K562 (cell line): Measurements from ENCODE around the gene PARD3. TPM values are rescaled to one million over a fixed set of nuclear protein-coding genes. Genes with fewer than 3 reads are reported as not detected.

Source experiments
- ATAC-seq: fragments of 200-7000 bp; cut with Tn5 transposase; 3 replicates; pipeline ENCODE4 v1.9.1; 2020; ENCODE audit warnings: moderate library complexity
- BruUV-seq: library from RNA; stranded (reverse); fragments of 400-500 nt; replicated peaks from 2 replicates; lab custom pipeline; 2021; lab: Mats Ljungman, UMichigan
- CTCF ChIA-PET: fragments of 300-600 bp; formaldehyde crosslinking; extraction: SDS; loops from one replicate; lab custom pipeline; 2021; ENCODE audit warnings: low intra/inter-chr PET ratio; lab: Yijun Ruan, JAX
- POLR2A ChIA-PET: fragments of 300-600, 350-650 bp; sonication (Branson Sonifier 250); formaldehyde crosslinking; extraction: SDS; loops from one replicate; lab custom pipeline; 2021; ENCODE audit warnings: antibody characterized with exemption, inconsistent platforms; lab: Yijun Ruan, JAX
- DNase-seq, 4 experiments: peaks; one replicate each; pipeline versions ENCODE4 v3.0.0 to v3.0.0-alpha.2; 2011 to 2018; ENCODE audit warnings: low spot score in 3 of 4, mixed read lengths in 3 of 4; ENCODE audit errors: extremely low read depth in 1 of 4
- FAIRE-seq: peaks from 2 replicates; lab custom pipeline; 2011; peaks lifted over from hg19 to GRCh38; lab: Jason Lieb, UNC
- H2AFZ ChIP-seq: 2 replicates; pipeline ENCODE4 v1.6.0; 2011; ENCODE audit warnings: low read depth, low read length, control low read depth, inconsistent platforms
- H3K27ac ChIP-seq: fragments of 200-600 bp; 3 replicates; pipeline ENCODE4 v1.8.0; 2011; ENCODE audit warnings: low read depth, mild to moderate bottlenecking, control low read depth, inconsistent platforms, low read length, moderate library complexity, mixed read lengths; ENCODE audit errors: extremely low read depth
- H3K27me3 ChIP-seq, 2 experiments: fragments of 300-600 bp in 1 of 2; 2 replicates in 1 of 2; 3 replicates in 1 of 2; pipeline versions ENCODE4 v1.6.0 to v1.8.0; 2011; ENCODE audit warnings: inconsistent platforms in 2 of 2, low read length in 2 of 2, mild to moderate bottlenecking in 1 of 2, mixed read lengths in 1 of 2, moderate library complexity in 1 of 2; ENCODE audit not compliant: control insufficient read depth in 2 of 2, insufficient read depth in 2 of 2
- H3K36me3 ChIP-seq: fragments of 300-600 bp; 3 replicates; pipeline ENCODE4 v1.8.0; 2011; ENCODE audit warnings: mild to moderate bottlenecking, low read length, inconsistent platforms; ENCODE audit not compliant: control insufficient read depth, insufficient read depth
- H3K4me1 ChIP-seq, 2 experiments: fragments of 200-600 bp in 1 of 2; replicated peaks in 1 of 2; 2 replicates in 1 of 2; 3 replicates in 1 of 2; pipeline versions ENCODE4 v1.5.1 to v1.8.0; 2011; ENCODE audit warnings: inconsistent platforms in 2 of 2, low read length in 2 of 2, mild to moderate bottlenecking in 1 of 2, mixed read lengths in 1 of 2, moderate library complexity in 1 of 2; ENCODE audit not compliant: control insufficient read depth in 2 of 2, insufficient read depth in 2 of 2
- H3K4me2 ChIP-seq: 2 replicates; pipeline ENCODE4 v1.6.1; 2011; ENCODE audit warnings: low read length, control low read depth, inconsistent platforms, mixed read lengths; ENCODE audit not compliant: insufficient read depth
- H3K4me3 ChIP-seq: fragments of 200-600 bp; sonication (generic), shearing (Covaris generic); 2 replicates; pipeline ENCODE4 v1.5.1; 2016; ENCODE audit warnings: control low read depth, inconsistent platforms
- H3K79me2 ChIP-seq: fragments of 200-600 bp; 3 replicates; pipeline ENCODE4 v1.8.0; 2011; ENCODE audit warnings: low read length, inconsistent platforms; ENCODE audit not compliant: control insufficient read depth, insufficient read depth
- H3K9ac ChIP-seq, 2 experiments: 2 replicates each; pipeline versions ENCODE4 v1.6.0 to v1.6.1; 2011; ENCODE audit warnings: low read depth in 2 of 2, low read length in 2 of 2, control low read depth in 1 of 2, inconsistent platforms in 1 of 2, mild to moderate bottlenecking in 1 of 2, mixed read lengths in 1 of 2; ENCODE audit not compliant: insufficient read depth in 1 of 2
- H3K9me1 ChIP-seq: one replicate; pipeline ENCODE4 v1.6.0; 2011; ENCODE audit warnings: inconsistent platforms, mild to moderate bottlenecking, low read length, moderate library complexity; ENCODE audit not compliant: control insufficient read depth, insufficient read depth
- H3K9me3 ChIP-seq: replicated peaks from 2 replicates; pipeline ENCODE4 v1.5.1; 2011; ENCODE audit warnings: low read depth, low read length, inconsistent platforms; ENCODE audit not compliant: control insufficient read depth, insufficient read depth
- H4K20me1 ChIP-seq: replicated peaks from 2 replicates; pipeline ENCODE4 v1.6.1; 2011; ENCODE audit warnings: low read length, inconsistent platforms, mixed read lengths; ENCODE audit not compliant: control insufficient read depth, insufficient read depth
- BACH1 ChIP-seq: fragments of 200-800 bp; sonication (Bioruptor generic); IDR thresholded peaks from 2 replicates; pipeline ENCODE4 v1.6.1; 2016; ENCODE audit warnings: missing genetic modification characterization, missing compliant biosample characterization
- HNRNPK ChIP-seq: fragments of 200-400 bp; formaldehyde crosslinking; IDR thresholded peaks from one replicate; pipeline ENCODE4 v1.6.1; 2018; ENCODE audit warnings: mild to moderate bottlenecking, low read depth, low read length; ENCODE audit not compliant: poor library complexity, severe bottlenecking
- KLF1 ChIP-seq: fragments of 450-650 bp; IDR thresholded peaks from 2 replicates; pipeline ENCODE4 v1.6.1; 2016; ENCODE audit warnings: missing genetic modification characterization, missing compliant biosample characterization
- MEIS2 ChIP-seq: fragments of 450-650 bp; IDR thresholded peaks from 2 replicates; pipeline ENCODE4 v1.6.1; 2014; ENCODE audit warnings: mild to moderate bottlenecking; ENCODE audit not compliant: partially characterized antibody
- whole genome bisulfite sequencing: fragments of 100-300 bp; shearing (Covaris generic); methylation state at CpG from one replicate; pipeline ENCODE4 v1.1.6; 2016; ENCODE audit warnings: low coverage, mixed read lengths; ENCODE audit not compliant: insufficient coverage; ENCODE audit errors: missing lambda C conversion rate; 5-methylcytosine and 5-hydroxymethylcytosine counted together
- in situ Hi-C: fragments of 300-500 bp; cut with MboI; formaldehyde crosslinking; loops from 4 replicates; pipeline ENCODE4 v1.15.0; 2018; ENCODE audit warnings: inconsistent platforms, mixed read lengths
- intact Hi-C: fragments of 100-400 bp; cut with micrococcal nuclease; formaldehyde crosslinking; loops from 2 replicates; pipeline ENCODE4 v1.14.2; 2022
- polyA plus RNA-seq, 8 experiments: library from polyadenylated mRNA; depleted of rRNA in 4 of 8; stranded (reverse) in 5 of 8; unstranded in 3 of 8; fragments of >200 nt; fragmentation: Nextera tagmentation in 2 of 8; fragmentation: Illumina TruSeq in 1 of 8; extraction: Ambion mirVana in 2 of 8; extraction: Trizol in 1 of 8; gene quantifications; 2 replicates each; pipeline versions ENCODE4 v1.2.1 to v1.2.3, GENCODE V29; 2011 to 2014; ENCODE audit warnings: inconsistent platforms in 1 of 8, missing spikeins in 1 of 8
- total RNA-seq, 7 experiments: library from RNA; depleted of rRNA in 6 of 7; stranded (reverse); fragments of >200 nt in 6 of 7; fragmentation: Illumina TruSeq in 2 of 7; extraction: Trizol in 2 of 7; gene quantifications; 2 replicates each; pipeline versions ENCODE4 v1.2.1 to v1.2.3, GENCODE V29; 2011 to 2021; ENCODE audit warnings: low replicate concordance in 1 of 7

The PARD3 gene
- total and polyA plus RNA-seq, 9 of the 15 experiments (the other 6 are each of a cell fraction or from before 2014, with no cell fraction given): 2.7 to 11.7 (median 7.7) TPM

- Histone ChIP-seq H3K9me3 (no peaks in the 10 kb centered on the region), H4K20me1 (no peaks in the 10 kb centered on the region; the same call in 1 of the 2 replicates), H3K4me3 (no peak overlapping the region), H3K4me1 (peaks cover 0 to 6% of the 10 kb centered on the region in 2 experiments; a peak in 2 of 5 replicates), H3K9me1 (no peaks in the 10 kb centered on the region), H3K36me3 (no peaks in the 10 kb centered on the region), H3K4me2 (no peak overlapping the region), H3K79me2 (no peaks in the 10 kb centered on the region), H3K27ac (no peak overlapping the region), H3K9ac (no peak overlapping the region), H3K27me3 (no peaks in the 10 kb centered on the region), H2AFZ (no peak overlapping the region)
- in situ Hi-C loops (no loop called here), intact Hi-C loops (no loop called here)
- ATAC-seq (no peak), DNase-seq (no peak), FAIRE-seq (no peak)
- TF ChIP-seq BACH1 (tag): no peak
- TF ChIP-seq KLF1 (tag): no peak
- no peak for TF ChIP-seq HNRNPK
- BruUV-seq: no TSS peak
- CTCF ChIA-PET: no interaction called here
- WGBS: 0% methylated on average over 1 of the region's 1 CpG
- POLR2A ChIA-PET: no interaction called here
Measured at GRCh38 chr10:34157501-34157900, 657.6 kb downstream of the PARD3 start.

DNA sequence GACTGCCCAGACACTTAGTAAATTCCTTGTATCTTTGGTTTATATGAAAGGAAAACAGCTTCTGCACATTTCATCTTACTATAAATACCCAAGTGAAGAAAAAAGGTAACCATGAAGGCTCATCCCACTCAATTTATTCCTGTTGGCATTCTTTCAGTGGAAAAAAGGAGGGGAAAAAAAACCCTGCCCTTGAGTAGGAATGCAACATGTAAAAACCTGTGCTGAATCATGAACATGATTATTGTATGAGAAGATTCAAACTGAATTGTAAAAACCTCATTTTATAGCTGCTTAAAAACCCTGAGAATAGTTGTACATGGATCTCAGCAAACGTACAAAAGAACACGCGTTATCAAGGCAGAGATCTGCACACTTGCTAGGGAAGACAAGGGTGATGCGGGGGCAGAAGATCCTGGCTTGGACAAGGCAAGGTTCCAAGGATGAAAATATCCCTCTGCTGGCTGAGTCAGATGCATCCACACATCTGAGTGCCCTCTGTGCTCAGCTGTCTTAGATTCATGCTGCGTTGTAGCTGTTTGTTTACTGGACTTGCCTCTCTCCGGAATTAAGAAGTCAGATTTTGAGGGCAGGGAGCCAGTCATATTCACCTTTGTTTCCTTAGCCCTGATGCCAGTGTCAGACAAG, 658.2 kb downstream of the PARD3 start:
- H3K4me1 ChIP-seq: peaks cover 0 to 3% of the 10 kb centered on the region in 2 experiments; a peak in 1 of 5 replicates
- H3K9ac ChIP-seq: no peak overlapping the region
- intact Hi-C loops (no loop called here), in situ Hi-C loops (no loop called here)
- no TSS peak for BruUV-seq
- POLR2A ChIA-PET: no interaction called here
- no peaks in the 10 kb centered on the region for H3K36me3 ChIP-seq
- no peaks in the 10 kb centered on the region for H3K9me3 ChIP-seq
- no peaks in the 10 kb centered on the region for H3K9me1 ChIP-seq
- 3% methylated on average over 6 of the region's 6 CpGs for WGBS
- TF ChIP-seq HNRNPK (no peak), MEIS2 (no peak)
- H3K4me3 ChIP-seq: no peak overlapping the region
- DNase-seq (no peak), ATAC-seq (no peak), FAIRE-seq (no peak)
- H3K4me2 ChIP-seq: no peak overlapping the region
- H4K20me1 ChIP-seq: no peaks in the 10 kb centered on the region; the same call in 1 of the 2 replicates
- no peaks in the 10 kb centered on the region for H3K27me3 ChIP-seq
- no peaks in the 10 kb centered on the region for H3K79me2 ChIP-seq
- no peak overlapping the region for H3K27ac ChIP-seq
- H2AFZ ChIP-seq: no peak overlapping the region
- CTCF ChIA-PET: no interaction called here
